Keratinocyte (primary cell): Measurements from ENCODE around the gene BBIP1. TPM values are rescaled to one million over a fixed set of nuclear protein-coding genes. Genes with fewer than 3 reads are reported as not detected.
A peak's percentile ranks its signal among the peaks of the same experiment; 100 is the strongest.

Experiments
- DNase-seq: peaks from one replicate; pipeline ENCODE4 v3.0.0-alpha.2; 2011; ENCODE audit warnings: low read depth, missing footprints, low spot score
- FAIRE-seq: peaks from 2 replicates; lab custom pipeline; 2011; peaks lifted over from hg19 to GRCh38; lab: Jason Lieb, UNC
- H2AFZ ChIP-seq: 2 replicates; pipeline ENCODE4 v1.6.0; 2012; ENCODE audit warnings: low read length, control low read depth, inconsistent platforms; ENCODE audit not compliant: control insufficient read depth
- H3K27ac ChIP-seq: 2 replicates; pipeline ENCODE4 v1.5.1; 2011; ENCODE audit warnings: low read length; ENCODE audit not compliant: control insufficient read depth, insufficient read depth
- H3K27me3 ChIP-seq: 3 replicates; pipeline ENCODE4 v1.6.0; 2011; ENCODE audit warnings: low read length; ENCODE audit not compliant: control insufficient read depth, insufficient read depth; ENCODE audit errors: extremely low read depth
- H3K36me3 ChIP-seq, 2 experiments: 2 replicates in 1 of 2; 3 replicates in 1 of 2; pipeline ENCODE4 v1.5.1; 2011; ENCODE audit warnings: low read length in 2 of 2, mild to moderate bottlenecking in 1 of 2; ENCODE audit not compliant: control insufficient read depth in 2 of 2, insufficient read depth in 2 of 2; ENCODE audit errors: extremely low read depth in 1 of 2
- H3K4me1 ChIP-seq: 3 replicates; pipeline ENCODE4 v1.5.1; 2011; ENCODE audit warnings: low read length; ENCODE audit not compliant: control insufficient read depth, insufficient read depth; ENCODE audit errors: extremely low read depth
- H3K4me2 ChIP-seq: 3 replicates; pipeline ENCODE4 v1.6.0; 2011; ENCODE audit warnings: low read depth, low read length; ENCODE audit not compliant: control insufficient read depth, insufficient read depth; ENCODE audit errors: extremely low read depth
- H3K4me3 ChIP-seq, 3 experiments: fragments of 200-600 bp in 1 of 3; sonication (generic) in 1 of 3; 2 replicates in 2 of 3; 3 replicates in 1 of 3; pipeline ENCODE4 v1.5.1; 2011 to 2016; ENCODE audit warnings: low read length in 3 of 3, mild to moderate bottlenecking in 3 of 3, control low read depth in 2 of 3, inconsistent platforms in 1 of 3, low read depth in 1 of 3, mixed read lengths in 1 of 3, mixed run types in 1 of 3, moderate library complexity in 1 of 3; ENCODE audit not compliant: control insufficient read depth in 2 of 3, insufficient read depth in 2 of 3; ENCODE audit errors: extremely low read depth in 1 of 3
- H3K79me2 ChIP-seq: 2 replicates; pipeline ENCODE4 v1.6.0; 2012; ENCODE audit warnings: low read length; ENCODE audit not compliant: control insufficient read depth, insufficient read depth
- H3K9ac ChIP-seq: 3 replicates; pipeline ENCODE4 v1.6.0; 2011; ENCODE audit warnings: low read length; ENCODE audit not compliant: control insufficient read depth, insufficient read depth; ENCODE audit errors: extremely low read depth
- H3K9me1 ChIP-seq: 3 replicates; pipeline ENCODE4 v1.6.0; 2011; ENCODE audit warnings: low read length; ENCODE audit not compliant: control insufficient read depth, insufficient read depth; ENCODE audit errors: extremely low read depth
- H3K9me3 ChIP-seq: 2 replicates; pipeline ENCODE4 v1.5.1; 2012; ENCODE audit warnings: low read depth, low read length; ENCODE audit not compliant: control insufficient read depth
- H4K20me1 ChIP-seq: 3 replicates; pipeline ENCODE4 v1.6.0; 2011; ENCODE audit warnings: low read length; ENCODE audit not compliant: control insufficient read depth, insufficient read depth; ENCODE audit errors: extremely low read depth
- CTCF ChIP-seq, 3 experiments: IDR thresholded peaks in 1 of 3; conservative IDR thresholded peaks in 1 of 3; optimal IDR thresholded peaks in 1 of 3; 2 replicates in 2 of 3; 3 replicates in 1 of 3; pipeline versions ENCODE3 to v1.5.1; 2011; ENCODE audit warnings: low read length in 3 of 3, mild to moderate bottlenecking in 3 of 3, moderate library complexity in 2 of 3, control low read depth in 1 of 3, inconsistent platforms in 1 of 3; ENCODE audit not compliant: insufficient read depth in 2 of 3; ENCODE audit errors: extremely low read depth in 1 of 3
- EZH2 ChIP-seq: IDR thresholded peaks from one replicate; pipeline ENCODE4 v1.6.1; 2012; ENCODE audit warnings: inconsistent platforms, mild to moderate bottlenecking, low read length, moderate library complexity
- dilution Hi-C: fragments of 300-500 bp; cut with MboI; formaldehyde crosslinking; loops from one replicate; pipeline ENCODE4 v1.7.0; 2020; ENCODE audit warnings: low sequenced_read_pairs; ENCODE audit not compliant: extremely low pct_ligation_motif_present
- polyA plus RNA-seq, 5 experiments: library from polyadenylated mRNA; depleted of rRNA in 3 of 5; stranded (reverse) in 3 of 5; stranded (forward) in 1 of 5; unstranded in 1 of 5; fragments of >200 nt; gene quantifications; 1 replicate in 1 of 5; 2 replicates in 3 of 5; 3 replicates in 1 of 5; pipeline versions ENCODE4 v1.2.1 to v1.2.3, GENCODE V29; 2011 to 2012; ENCODE audit warnings: missing spikeins in 2 of 5, low read depth in 1 of 5, low replicate concordance in 1 of 5

Gene BBIP1
- polyA plus RNA-seq, 1 donor (not counting 4 experiments of a cell fraction or from before 2014, with no cell fraction given) = 30.4 TPM

GRCh38 chr10:110897184-110897583, 21.8 kb downstream of the BBIP1 start:
- dilution Hi-C loops = loop anchor here (25.0 kb wide), 1 partner anchor 585 kb away; the partner anchor contains the start of gene SMNDC1

DNA sequence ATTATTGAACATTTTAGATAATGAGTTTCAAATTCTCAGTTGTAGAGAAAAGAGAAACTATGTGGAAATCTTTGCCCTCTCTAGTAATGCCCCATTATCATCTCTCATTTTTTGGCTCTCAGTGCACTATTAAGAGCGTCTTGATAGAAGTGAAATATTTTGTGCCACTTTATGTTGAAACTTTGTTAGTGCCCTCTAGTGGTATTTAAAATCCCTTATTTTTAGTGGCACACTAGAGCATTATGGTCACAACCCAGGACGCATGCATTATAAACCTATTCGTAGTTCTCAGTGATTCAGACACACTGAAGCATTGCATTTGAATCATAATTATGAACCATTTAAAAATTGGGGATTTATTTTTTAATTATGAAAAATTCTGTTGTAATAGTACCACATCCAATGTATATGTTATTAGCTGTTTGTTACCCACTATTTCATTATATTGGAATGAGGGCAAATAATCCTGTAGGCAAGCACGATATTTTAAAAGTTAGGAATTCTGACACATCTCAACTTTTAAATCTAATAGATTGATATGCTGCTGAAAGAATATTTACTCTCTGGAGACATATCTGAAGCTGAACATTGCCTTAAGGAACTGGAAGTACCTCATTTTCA, 25.3 kb downstream of the BBIP1 start:
- H2AFZ ChIP-seq = no peak overlapping the region
- H4K20me1 ChIP-seq = no peaks in the 10 kb centered on the region
- H3K27me3 ChIP-seq = no peaks in the 10 kb centered on the region
- no peak overlapping the region for H3K4me2 ChIP-seq
- peaks cover 6 to 8% of the 10 kb centered on the region in 2 experiments for H3K36me3 ChIP-seq
- no peak overlapping the region for H3K9ac ChIP-seq
- DNase-seq (no peak), FAIRE-seq (peak; percentile 67)
- H3K79me2 ChIP-seq = no peaks in the 10 kb centered on the region
- H3K4me1 ChIP-seq = peaks cover 3% of the 10 kb centered on the region
- no peaks in the 10 kb centered on the region for H3K9me3 ChIP-seq
- no peaks in the 10 kb centered on the region for H3K9me1 ChIP-seq
- TF ChIP-seq CTCF (optimal IDR thresholded peaks at IDR 0.05 in 1 of 3, IDR thresholded peaks at IDR 0.05 in 1 of 3, conservative IDR thresholded peaks at IDR 0.05 in 1 of 3; ENCODE audit: extremely low read depth in 1 of 3, insufficient read depth in 2 of 3, low read length in 3 of 3) (peak in 2 of 3 experiments; percentile 27 to 32), EZH2 (no peak)
- no peak overlapping the region for H3K4me3 ChIP-seq
- no peak overlapping the region for H3K27ac ChIP-seq
- dilution Hi-C loops = loop anchor here (25.0 kb wide), 1 partner anchor 581 kb away; the partner anchor contains the start of gene SMNDC1

More at GRCh38 chr10:110897184-110897583, 21.8 kb downstream of the BBIP1 start:
- no peak for DNase-seq
- Histone ChIP-seq H3K4me3 (no peak overlapping the region), H4K20me1 (no peaks in the 10 kb centered on the region), H3K9me3 (no peaks in the 10 kb centered on the region), H2AFZ (no peak overlapping the region), H3K9me1 (no peaks in the 10 kb centered on the region), H3K36me3 (peaks cover 5 to 12% of the 10 kb centered on the region in 2 experiments), H3K4me1 (peaks cover 12% of the 10 kb centered on the region), H3K79me2 (no peaks in the 10 kb centered on the region), H3K27ac (no peak overlapping the region), H3K27me3 (no peaks in the 10 kb centered on the region), H3K9ac (no peak overlapping the region), H3K4me2 (no peak overlapping the region)
- TF ChIP-seq CTCF (optimal IDR thresholded peaks at IDR 0.05 in 1 of 3, IDR thresholded peaks at IDR 0.05 in 1 of 3, conservative IDR thresholded peaks at IDR 0.05 in 1 of 3; ENCODE audit: extremely low read depth in 1 of 3, insufficient read depth in 2 of 3, low read length in 3 of 3) = no peak
- no peak for TF ChIP-seq EZH2
- no peak for FAIRE-seq
